Calu3 (cell line): ENCODE results near the gene EPHB3. TPM values are rescaled to one million over a fixed set of nuclear protein-coding genes. Genes with fewer than 3 reads are reported as not detected.

ENCODE experiments used
- BruUV-seq: library from RNA; stranded (reverse); fragments of 400-500 nt; replicated peaks from 2 replicates; lab custom pipeline; 2021; lab: Mats Ljungman, UMichigan
- CTCF ChIA-PET: fragments of 300-600 bp; sonication (Branson Sonifier 250); formaldehyde crosslinking; loops from one replicate; lab custom pipeline; 2022; ENCODE audit warnings: antibody characterized with exemption; lab: Charles Lee
- DNase-seq: peaks from one replicate; pipeline ENCODE4 v3.0.0; 2022
- H3K27ac Mint-ChIP-seq: one replicate; pipeline ENCODE4 v1.8.0; 2022; ENCODE audit warnings: mixed read lengths; ENCODE audit not compliant: unreplicated experiment
- H3K27me3 Mint-ChIP-seq: one replicate; pipeline ENCODE4 v1.8.0; 2022; ENCODE audit warnings: mixed read lengths; ENCODE audit not compliant: unreplicated experiment
- H3K36me3 Mint-ChIP-seq: one replicate; pipeline ENCODE4 v1.8.0; 2022; ENCODE audit warnings: mild to moderate bottlenecking, moderate library complexity, mixed read lengths; ENCODE audit not compliant: insufficient read depth, unreplicated experiment
- H3K4me1 Mint-ChIP-seq: one replicate; pipeline ENCODE4 v1.8.0; 2022; ENCODE audit warnings: mild to moderate bottlenecking, low read depth, mixed read lengths; ENCODE audit not compliant: unreplicated experiment
- H3K4me3 Mint-ChIP-seq: one replicate; pipeline ENCODE4 v1.8.0; 2022; ENCODE audit warnings: mild to moderate bottlenecking, low read depth, moderate library complexity, mixed read lengths; ENCODE audit not compliant: unreplicated experiment
- H3K9me3 Mint-ChIP-seq: one replicate; pipeline ENCODE4 v1.8.0; 2022; ENCODE audit warnings: low read depth, mixed read lengths; ENCODE audit not compliant: unreplicated experiment
- CTCF ChIP-seq: fragments of 200-600 bp; IDR thresholded peaks from one replicate; pipeline ENCODE4 v1.8.0; 2022; ENCODE audit warnings: antibody characterized with exemption; ENCODE audit not compliant: unreplicated experiment
- intact Hi-C: fragments of 100-400 bp; cut with micrococcal nuclease; formaldehyde crosslinking; loops from one replicate; pipeline ENCODE4 v1.10.0; 2022; ENCODE audit not compliant: unreplicated experiment
- total RNA-seq: library from RNA; stranded (reverse); gene quantifications from 2 replicates; pipeline ENCODE4 v1.2.3, GENCODE V29; 2022

The EPHB3 gene
- total RNA-seq, 1 experiment from 2014 or later = 2.5 TPM

GRCh38 chr3:184559336-184559735 is 2.2 kb upstream of the EPHB3 start:
- Mint-ChIP-seq H3K4me1 (peaks cover 32% of the 10 kb centered on the region), H3K9me3 (no peaks in the 10 kb centered on the region), H3K27me3 (peaks cover 75% of the 10 kb centered on the region), H3K4me3 (no peak overlapping the region), H3K27ac (peak overlapping the region; percentile 1), H3K36me3 (peaks cover 13% of the 10 kb centered on the region)
- no TSS peak for BruUV-seq
- no peak for TF ChIP-seq CTCF
- intact Hi-C loops = no loop called here
- DNase-seq = peak; percentile 84
- CTCF ChIA-PET = interaction anchor here (0.6 to 1.1 kb wide), 4 partner anchors 196 to 241 kb away, joined by 3 to 5 read pairs (median 3); no protein-coding TSS in a partner anchor

- peaks cover 17% of the 10 kb centered on the region for H3K36me3 Mint-ChIP-seq
- intact Hi-C loops = no loop called here
- CTCF ChIA-PET = interaction anchor here (0.5 to 2.9 kb wide), 26 partner anchors 10 to 252 kb away, joined by 3 to 47 read pairs (median 6); partner anchors contain the start of genes MAGEF1 and VPS8
- H3K27ac Mint-ChIP-seq = peak overlapping the region; percentile 15
- no peak for DNase-seq
- BruUV-seq = no TSS peak
- peak overlapping the region; percentile 84 for H3K4me3 Mint-ChIP-seq
- peaks cover 75% of the 10 kb centered on the region for H3K27me3 Mint-ChIP-seq
- H3K9me3 Mint-ChIP-seq = no peaks in the 10 kb centered on the region
- TF ChIP-seq CTCF = no peak
- peaks cover 44% of the 10 kb centered on the region for H3K4me1 Mint-ChIP-seq
Observed at GRCh38 chr3:184560531-184560930, 1.1 kb upstream of the EPHB3 start.

DNA sequence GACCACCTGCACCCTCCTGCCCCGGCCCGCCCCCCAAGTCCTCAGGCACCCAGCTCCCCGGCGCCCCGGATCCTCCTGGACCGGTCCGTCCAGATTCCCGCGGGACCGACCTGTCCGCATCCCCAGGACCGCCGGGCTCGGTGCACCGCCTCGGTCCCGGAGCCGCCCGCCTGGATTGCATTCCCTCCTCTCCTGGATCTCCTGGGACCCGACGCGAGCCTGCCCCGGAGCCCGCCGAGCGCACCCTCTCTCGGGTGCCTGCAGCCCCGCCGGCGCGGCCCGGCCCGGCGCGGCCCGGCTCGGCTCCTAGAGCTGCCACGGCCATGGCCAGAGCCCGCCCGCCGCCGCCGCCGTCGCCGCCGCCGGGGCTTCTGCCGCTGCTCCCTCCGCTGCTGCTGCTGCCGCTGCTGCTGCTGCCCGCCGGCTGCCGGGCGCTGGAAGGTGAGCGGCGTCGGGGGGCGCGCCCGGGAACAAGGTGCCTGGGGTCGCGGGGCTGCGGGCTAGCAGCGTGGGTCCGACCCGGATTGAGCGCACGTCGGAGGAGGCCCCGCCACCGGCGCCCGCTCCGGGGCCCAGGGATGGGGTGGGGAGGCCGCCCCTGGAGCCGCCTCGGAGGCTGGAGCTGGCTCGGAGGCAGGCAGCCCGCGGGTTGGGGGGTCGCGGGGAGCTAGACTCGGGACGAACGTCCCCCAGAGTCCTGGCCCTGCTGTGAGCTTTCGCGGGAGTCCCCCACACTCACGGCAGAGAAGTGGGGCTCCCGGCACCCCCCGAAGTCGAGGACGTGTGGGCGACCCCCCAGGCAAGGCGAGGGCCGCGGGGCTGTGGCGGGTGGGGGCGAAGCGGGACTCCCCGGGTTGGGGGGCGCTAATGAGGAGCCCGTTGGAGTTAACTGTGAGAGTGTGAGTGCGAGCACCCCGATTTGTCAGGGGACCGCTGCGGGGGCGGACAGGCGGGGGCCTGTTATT is 610 bp downstream of the EPHB3 start:
- Mint-ChIP-seq H3K27me3 (peaks cover 59% of the 10 kb centered on the region), H3K9me3 (no peaks in the 10 kb centered on the region), H3K4me3 (peak overlapping the region; percentile 84), H3K36me3 (peaks cover 27% of the 10 kb centered on the region), H3K27ac (peak overlapping the region; percentile 15), H3K4me1 (peaks cover 60% of the 10 kb centered on the region)
- BruUV-seq = no TSS peak
- intact Hi-C loops = loop anchor here (1.0 kb wide), 4 partner anchors 165 to 241 kb away; no protein-coding TSS in a partner anchor
- DNase-seq = no peak
- TF ChIP-seq CTCF = no peak
- CTCF ChIA-PET = interaction anchor here (0.6 to 2.9 kb wide), 40 partner anchors 7 to 1107 kb away, joined by 3 to 47 read pairs (median 4); partner anchors contain the start of genes MAGEF1 and VPS8

DNA sequence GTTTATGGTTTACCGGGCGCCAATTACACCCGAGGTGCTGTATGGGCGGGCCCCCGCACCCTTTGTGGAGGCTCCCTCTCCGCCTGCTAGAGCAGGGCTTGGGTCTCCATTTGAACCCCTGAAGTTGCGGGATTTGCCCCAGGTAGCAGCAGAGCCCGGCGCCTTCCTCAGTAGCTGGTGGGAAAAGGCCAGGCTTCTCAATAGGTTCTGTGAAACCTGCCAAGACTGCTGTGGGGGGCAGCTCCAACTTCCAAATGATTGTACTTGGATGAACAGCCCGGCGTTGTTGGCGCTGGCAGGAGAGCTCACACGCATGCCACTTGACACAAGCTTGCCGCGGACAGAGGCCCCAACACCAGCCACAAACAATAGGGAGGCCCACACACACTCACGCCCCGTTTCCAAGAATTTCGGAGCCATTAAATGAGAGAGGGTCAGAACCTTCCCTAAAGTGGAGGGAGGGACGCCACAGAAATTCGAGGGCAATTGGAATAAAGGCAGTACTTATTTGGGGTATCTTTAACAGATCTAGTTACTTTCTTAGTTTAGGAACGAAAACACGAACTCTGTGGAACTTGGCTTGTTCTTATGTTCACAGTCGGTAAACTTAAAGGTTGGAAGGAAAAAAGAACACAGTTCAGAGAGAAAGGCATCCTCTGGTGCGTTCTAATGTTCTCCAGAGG is 1.4 kb downstream of the EPHB3 start:
- no TSS peak for BruUV-seq
- no peak for DNase-seq
- no peak for TF ChIP-seq CTCF
- Mint-ChIP-seq H3K9me3 (no peaks in the 10 kb centered on the region), H3K27ac (no peak overlapping the region), H3K4me3 (no peak overlapping the region), H3K36me3 (peaks cover 27% of the 10 kb centered on the region), H3K27me3 (peaks cover 56% of the 10 kb centered on the region), H3K4me1 (peaks cover 66% of the 10 kb centered on the region)
- CTCF ChIA-PET = interaction anchor here (2.9 kb wide), 1 partner anchor 176 kb away, joined by 24 read pairs; no protein-coding TSS in a partner anchor
- intact Hi-C loops = no loop called here
